ENCODE data around the gene TLCD4. TPM values are rescaled to one million over a fixed set of nuclear protein-coding genes. Genes with fewer than 3 reads are reported as not detected.

The TLCD4 gene, protein sequence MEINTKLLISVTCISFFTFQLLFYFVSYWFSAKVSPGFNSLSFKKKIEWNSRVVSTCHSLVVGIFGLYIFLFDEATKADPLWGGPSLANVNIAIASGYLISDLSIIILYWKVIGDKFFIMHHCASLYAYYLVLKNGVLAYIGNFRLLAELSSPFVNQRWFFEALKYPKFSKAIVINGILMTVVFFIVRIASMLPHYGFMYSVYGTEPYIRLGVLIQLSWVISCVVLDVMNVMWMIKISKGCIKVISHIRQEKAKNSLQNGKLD
- 2.4 TPM for polyA plus RNA-seq (2013, experiment 1 of 2)
- polyA plus RNA-seq (2013, experiment 2 of 2), result 2.8 TPM

GRCh38 chr1:95117207-95118066 is at the start of gene TLCD4:
Gene TLCD4 (plus strand): TSS chr1:95117355. CDS start chr1:95143902, 26,547 bp downstream.
- Histone ChIP-seq H4K91ac (ENCODE audit: low read length) (peak within 1 kb of the TSS; percentile 15), H3K4me3 (ENCODE audit: insufficient read depth in 1 of 2, low read depth in 1 of 2, low read length in 2 of 2) (peak within 1 kb of the TSS; percentile 82 to 90), H3K4me1 (ENCODE audit: control insufficient read depth, insufficient read depth, low read depth, low read length) (peaks cover 3% of the 10 kb centered on the region), H2BK120ac (ENCODE audit: low read depth, low read length) (peak within 1 kb of the TSS; percentile 5), H3K27ac (ENCODE audit: low read length, poor library complexity, severe bottlenecking) (no peak within 1 kb of the TSS), H2BK12ac (ENCODE audit: low read length in 2 of 2) (peak within 1 kb of the TSS in 1 of 2 experiments; percentile 39), H3K18ac (ENCODE audit: low read depth in 1 of 2, low read length in 2 of 2) (peak within 1 kb of the TSS; percentile 54 to 56), H3K4ac (ENCODE audit: low read depth in 1 of 2, low read length in 2 of 2) (peak within 1 kb of the TSS in 1 of 2 experiments; percentile 7), H3K79me1 (replicated peaks; ENCODE audit: low read length, poor library complexity, severe bottlenecking) (peaks cover 18% of the 10 kb centered on the region), H3K4me2 (ENCODE audit: low read length, poor library complexity, severe bottlenecking) (peak within 1 kb of the TSS; percentile 98), H3K27me3 (ENCODE audit: control insufficient read depth in 1 of 2, insufficient read depth in 1 of 2, low read length in 2 of 2) (peaks cover 0 to 36% of the 10 kb centered on the region in 2 experiments), H2BK5ac (ENCODE audit: low read depth, low read length, poor library complexity, severe bottlenecking) (no peak within 1 kb of the TSS), H3K23ac (ENCODE audit: low read length in 2 of 2) (no peak within 1 kb of the TSS), H3K9ac (ENCODE audit: low read length) (peak within 1 kb of the TSS; percentile 73), H4K8ac (ENCODE audit: low read length) (peak within 1 kb of the TSS; percentile 49), H3K9me3 (ENCODE audit: control insufficient read depth, low read length) (no peaks in the 10 kb centered on the region), H2BK15ac (ENCODE audit: low read depth, poor library complexity, severe bottlenecking) (peak within 1 kb of the TSS; percentile 77), H2AK5ac (ENCODE audit: low read length, severe bottlenecking) (no peak within 1 kb of the TSS), H2AFZ (ENCODE audit: low read depth, low read length) (peak within 1 kb of the TSS; percentile 80), H3K36me3 (ENCODE audit: control insufficient read depth in 1 of 2, insufficient read depth in 2 of 2, low read depth in 1 of 2, low read length in 2 of 2) (no peaks in the 10 kb centered on the region), H3K14ac (ENCODE audit: low read length in 2 of 2) (peak within 1 kb of the TSS in 1 of 2 experiments; percentile 70)
- DNase-seq, result peak; percentile 44
- WGBS, result under 1% methylated on average over 74 of the region's 108 CpGs

- no peak overlapping the region for H3K14ac ChIP-seq (ENCODE audit: low read length in 2 of 2)
- no peak overlapping the region for H2AFZ ChIP-seq (ENCODE audit: low read depth, low read length)
- H2BK15ac ChIP-seq (ENCODE audit: low read depth, poor library complexity, severe bottlenecking), result no peak overlapping the region
- H3K9me3 ChIP-seq (ENCODE audit: control insufficient read depth, low read length), result no peaks in the 10 kb centered on the region
- H4K8ac ChIP-seq (ENCODE audit: low read length), result no peak overlapping the region
- H3K27ac ChIP-seq (ENCODE audit: low read length, poor library complexity, severe bottlenecking), result no peak overlapping the region
- H2BK120ac ChIP-seq (ENCODE audit: low read depth, low read length), result no peak overlapping the region
- H2AK5ac ChIP-seq (ENCODE audit: low read length, severe bottlenecking), result no peak overlapping the region
- no peak overlapping the region for H2BK5ac ChIP-seq (ENCODE audit: low read depth, low read length, poor library complexity, severe bottlenecking)
- H3K27me3 ChIP-seq (ENCODE audit: control insufficient read depth in 1 of 2, insufficient read depth in 1 of 2, low read length in 2 of 2), result no peaks in the 10 kb centered on the region
- no peak overlapping the region for H3K4me3 ChIP-seq (ENCODE audit: insufficient read depth in 1 of 2, low read depth in 1 of 2, low read length in 2 of 2)
- H4K91ac ChIP-seq (ENCODE audit: low read length), result no peak overlapping the region
- peaks cover 5% of the 10 kb centered on the region for H3K4me1 ChIP-seq (ENCODE audit: control insufficient read depth, insufficient read depth, low read depth, low read length)
- no peak overlapping the region for H3K18ac ChIP-seq (ENCODE audit: low read depth in 1 of 2, low read length in 2 of 2)
- H3K36me3 ChIP-seq (ENCODE audit: control insufficient read depth in 1 of 2, insufficient read depth in 2 of 2, low read depth in 1 of 2, low read length in 2 of 2), result peaks cover 2 to 26% of the 10 kb centered on the region in 2 experiments
- H3K23ac ChIP-seq (ENCODE audit: low read length in 2 of 2), result no peak overlapping the region
- 86% methylated on average over 5 of the region's 5 CpGs for WGBS
- H3K9ac ChIP-seq (ENCODE audit: low read length), result no peak overlapping the region
- no peak overlapping the region for H3K4ac ChIP-seq (ENCODE audit: low read depth in 1 of 2, low read length in 2 of 2)
- no peak overlapping the region for H2BK12ac ChIP-seq (ENCODE audit: low read length in 2 of 2)
- H3K4me2 ChIP-seq (ENCODE audit: low read length, poor library complexity, severe bottlenecking), result no peak overlapping the region
- H3K79me1 ChIP-seq (replicated peaks; ENCODE audit: low read length, poor library complexity, severe bottlenecking), result peaks cover 12% of the 10 kb centered on the region
- no peak for DNase-seq
Measured at GRCh38 chr1:95067568-95067967, 49.6 kb upstream of the TLCD4 start.

- 90% methylated on average over 6 of the region's 6 CpGs for WGBS
- Histone ChIP-seq H3K14ac (ENCODE audit: low read length in 2 of 2) (no peak overlapping the region), H3K4me1 (ENCODE audit: control insufficient read depth, insufficient read depth, low read depth, low read length) (peaks cover 5% of the 10 kb centered on the region), H3K9ac (ENCODE audit: low read length) (no peak overlapping the region), H3K9me3 (ENCODE audit: control insufficient read depth, low read length) (no peaks in the 10 kb centered on the region), H2AFZ (ENCODE audit: low read depth, low read length) (no peak overlapping the region), H3K27ac (ENCODE audit: low read length, poor library complexity, severe bottlenecking) (peak overlapping the region; percentile 79), H3K79me1 (replicated peaks; ENCODE audit: low read length, poor library complexity, severe bottlenecking) (peaks cover 12% of the 10 kb centered on the region), H3K4ac (ENCODE audit: low read depth in 1 of 2, low read length in 2 of 2) (no peak overlapping the region), H2BK5ac (ENCODE audit: low read depth, low read length, poor library complexity, severe bottlenecking) (peak overlapping the region; percentile 86), H4K91ac (ENCODE audit: low read length) (no peak overlapping the region), H3K36me3 (ENCODE audit: control insufficient read depth in 1 of 2, insufficient read depth in 2 of 2, low read depth in 1 of 2, low read length in 2 of 2) (peaks cover 2 to 13% of the 10 kb centered on the region in 2 experiments), H2BK15ac (ENCODE audit: low read depth, poor library complexity, severe bottlenecking) (no peak overlapping the region), H2BK12ac (ENCODE audit: low read length in 2 of 2) (no peak overlapping the region), H3K4me2 (ENCODE audit: low read length, poor library complexity, severe bottlenecking) (no peak overlapping the region), H3K23ac (ENCODE audit: low read length in 2 of 2) (no peak overlapping the region), H3K18ac (ENCODE audit: low read depth in 1 of 2, low read length in 2 of 2) (no peak overlapping the region), H2AK5ac (ENCODE audit: low read length, severe bottlenecking) (peak overlapping the region; percentile 44), H3K4me3 (ENCODE audit: insufficient read depth in 1 of 2, low read depth in 1 of 2, low read length in 2 of 2) (no peak overlapping the region), H4K8ac (ENCODE audit: low read length) (no peak overlapping the region), H2BK120ac (ENCODE audit: low read depth, low read length) (no peak overlapping the region), H3K27me3 (ENCODE audit: control insufficient read depth in 1 of 2, insufficient read depth in 1 of 2, low read length in 2 of 2) (no peaks in the 10 kb centered on the region)
- peak; percentile 6 for DNase-seq
Measured at GRCh38 chr1:95068956-95069709, 48.0 kb upstream of the TLCD4 start.
